T-helper 1 cell treated with Interleukin-12 subunit alpha and Interleukin-12 subunit beta and Interleukin-4 antibody, amounts not matched to agents 30 ng/mL and 1 ng/mL, for 36 hours (primary cell): ENCODE measurements around the gene CYP2A6. TPM values are rescaled to one million over a fixed set of nuclear protein-coding genes. Genes with fewer than 3 reads are reported as not detected.
"Not testable (repeated sequence)": the region's sequence is repeated elsewhere in the genome, so short reads cannot be mapped to it uniquely, and the experiment has no call there.

ENCODE experiments used
- intact Hi-C: fragments of 100-400 bp; cut with micrococcal nuclease; formaldehyde crosslinking; loops from one replicate; pipeline ENCODE4 v1.15.1; 2024
- total RNA-seq: library from RNA; stranded (reverse); gene quantifications from 2 replicates; pipeline ENCODE4 v1.2.3, GENCODE V29; 2022

The CYP2A6 gene
- total RNA-seq, 1 donor from 2014 or later = not detected

DNA sequence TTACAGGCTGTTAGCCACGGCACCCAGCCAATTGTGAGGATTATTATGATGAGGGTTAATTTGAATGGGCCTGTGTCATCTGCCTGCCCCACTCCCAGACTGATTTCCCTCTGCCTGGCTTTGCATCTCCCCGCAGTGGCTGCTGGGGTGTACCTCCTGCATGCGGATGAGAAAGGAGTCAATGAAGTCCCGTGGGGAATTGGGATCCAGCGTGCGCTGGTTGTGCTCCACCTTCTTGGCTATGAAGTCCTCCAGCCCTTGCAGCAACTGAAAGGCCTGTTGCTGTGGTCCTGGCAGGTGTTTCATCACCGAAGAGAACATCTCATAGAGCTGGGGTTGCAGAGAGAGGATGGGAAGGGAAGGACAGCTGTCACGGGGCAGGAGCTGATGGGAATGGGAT lies 3.5 kb downstream of the CYP2A6 start:
- intact Hi-C loops = not testable (repeated sequence)

DNA sequence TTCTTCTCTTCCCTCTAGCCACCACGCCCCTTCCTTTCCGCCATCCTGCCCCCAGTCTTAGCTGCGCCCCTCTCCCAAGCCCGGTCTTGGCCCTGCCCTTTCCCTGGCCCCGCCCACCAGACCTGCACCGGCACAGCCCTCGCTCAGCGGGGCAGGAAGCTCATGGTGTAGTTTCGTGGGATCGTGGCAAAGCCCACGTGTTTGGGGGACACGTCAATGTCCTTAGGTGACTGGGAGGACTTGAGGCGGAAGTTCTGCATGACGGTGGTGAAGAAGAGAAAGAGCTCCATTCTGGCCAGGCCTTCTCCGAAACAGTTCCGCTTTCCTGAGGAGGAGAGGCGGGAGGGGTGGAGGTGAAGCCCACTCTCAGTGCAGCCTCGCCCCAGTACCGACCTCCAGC lies 6.6 kb downstream of the CYP2A6 start:
- intact Hi-C loops = not testable (repeated sequence)

DNA sequence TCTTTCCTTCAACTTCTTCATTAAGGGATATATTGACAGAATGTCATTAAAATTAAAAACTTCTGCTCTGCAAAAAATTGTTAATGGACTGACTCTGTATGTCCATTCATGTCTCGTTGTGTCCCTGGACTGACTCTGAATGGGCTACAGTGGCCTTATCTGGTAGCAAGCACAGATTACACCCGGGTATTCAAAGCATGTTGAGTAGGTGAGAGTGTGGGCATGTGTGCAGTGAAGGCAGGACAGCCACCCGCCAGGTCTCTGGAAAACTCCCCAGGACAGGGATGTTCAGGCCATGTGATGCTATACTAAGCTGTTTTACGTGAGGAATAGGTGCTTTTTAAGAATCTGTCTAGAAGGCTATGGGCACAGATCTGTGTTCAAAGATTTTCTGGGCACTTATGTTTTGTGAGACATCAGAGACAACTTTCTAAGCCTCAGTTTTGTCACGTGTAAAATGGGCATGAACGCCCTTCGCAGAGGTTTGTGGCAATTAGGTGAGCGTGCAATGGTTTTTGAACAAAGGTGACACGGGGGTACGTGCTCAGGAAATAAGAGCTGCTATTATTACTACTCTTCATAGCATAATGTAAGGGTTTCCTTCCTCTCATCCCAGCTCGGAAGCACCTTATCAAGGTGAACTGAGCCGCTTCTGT lies 7.1 kb downstream of the CYP2A6 start:
- intact Hi-C loops = not testable (repeated sequence)

DNA sequence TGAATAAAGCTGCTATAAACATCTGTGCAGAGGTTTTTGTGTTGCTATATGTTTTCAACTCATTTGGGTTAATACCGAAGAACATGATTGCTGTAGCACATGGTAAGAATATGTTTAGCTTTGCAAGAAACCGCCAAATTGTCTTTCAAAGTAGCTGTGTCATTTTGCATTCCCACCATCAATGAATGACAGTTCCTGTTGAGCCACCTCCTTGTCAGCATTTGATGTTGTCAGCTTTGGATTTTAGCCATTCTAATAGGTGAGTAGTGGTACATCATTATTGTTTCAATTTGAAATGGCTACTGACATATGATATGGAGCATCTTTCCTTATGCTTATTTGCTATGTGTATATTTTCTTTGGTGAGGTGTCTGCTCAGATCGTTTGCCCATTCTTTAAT lies 8.2 kb downstream of the CYP2A6 start:
- intact Hi-C loops = not testable (repeated sequence)

DNA sequence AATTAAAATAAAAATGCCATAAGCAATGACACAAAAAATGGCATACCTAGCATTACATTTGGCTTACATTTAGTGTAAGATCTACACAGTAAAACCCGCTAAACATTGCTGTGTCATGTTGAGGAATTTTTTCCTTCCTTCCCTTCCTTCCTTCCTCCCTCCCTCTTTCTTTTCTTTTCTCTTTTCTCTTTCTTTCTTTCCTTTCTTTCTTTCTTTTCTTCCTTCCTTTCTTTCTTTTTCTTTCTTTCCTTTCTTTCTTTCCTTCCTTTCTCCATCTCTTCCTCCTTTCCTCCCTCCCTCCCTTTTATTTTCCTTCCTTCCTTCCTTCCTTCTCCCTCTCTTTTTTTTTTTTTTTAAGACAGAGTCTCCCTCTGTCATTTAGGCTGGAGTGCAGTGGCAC lies 11.8 kb downstream of the CYP2A6 start:
- intact Hi-C loops = not testable (repeated sequence)

DNA sequence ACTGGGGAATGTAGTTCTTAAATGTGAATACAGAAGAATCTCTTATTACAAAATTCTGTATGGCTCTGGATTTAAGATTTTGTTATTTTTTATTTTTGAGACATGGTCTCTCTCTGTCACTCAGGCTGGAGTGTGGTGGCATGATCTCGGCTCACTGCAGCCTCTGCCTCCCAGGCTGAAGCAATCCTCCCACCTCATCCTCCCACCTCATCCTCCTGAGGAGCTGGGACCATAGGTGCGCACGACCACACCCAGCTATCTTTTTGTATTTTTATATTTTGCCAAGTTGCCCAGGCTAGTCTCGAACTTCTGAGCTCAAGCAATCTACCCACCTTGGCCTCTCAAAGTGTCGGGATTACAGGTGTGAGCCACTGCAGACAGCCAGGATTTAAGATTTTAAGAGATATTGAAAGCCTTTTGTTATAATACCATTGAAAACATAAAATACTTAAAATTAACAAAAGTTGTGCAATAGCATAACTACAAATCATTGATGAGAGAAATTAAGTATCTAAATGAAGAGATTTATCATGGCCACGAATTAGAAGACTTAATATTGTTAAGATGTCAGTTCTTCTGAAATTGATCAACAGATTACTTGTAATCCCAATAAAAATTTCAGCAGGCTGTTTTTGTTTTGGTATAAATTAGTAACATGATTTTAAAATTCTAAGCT lies 13.4 kb downstream of the CYP2A6 start:
- intact Hi-C loops = no loop called here

DNA sequence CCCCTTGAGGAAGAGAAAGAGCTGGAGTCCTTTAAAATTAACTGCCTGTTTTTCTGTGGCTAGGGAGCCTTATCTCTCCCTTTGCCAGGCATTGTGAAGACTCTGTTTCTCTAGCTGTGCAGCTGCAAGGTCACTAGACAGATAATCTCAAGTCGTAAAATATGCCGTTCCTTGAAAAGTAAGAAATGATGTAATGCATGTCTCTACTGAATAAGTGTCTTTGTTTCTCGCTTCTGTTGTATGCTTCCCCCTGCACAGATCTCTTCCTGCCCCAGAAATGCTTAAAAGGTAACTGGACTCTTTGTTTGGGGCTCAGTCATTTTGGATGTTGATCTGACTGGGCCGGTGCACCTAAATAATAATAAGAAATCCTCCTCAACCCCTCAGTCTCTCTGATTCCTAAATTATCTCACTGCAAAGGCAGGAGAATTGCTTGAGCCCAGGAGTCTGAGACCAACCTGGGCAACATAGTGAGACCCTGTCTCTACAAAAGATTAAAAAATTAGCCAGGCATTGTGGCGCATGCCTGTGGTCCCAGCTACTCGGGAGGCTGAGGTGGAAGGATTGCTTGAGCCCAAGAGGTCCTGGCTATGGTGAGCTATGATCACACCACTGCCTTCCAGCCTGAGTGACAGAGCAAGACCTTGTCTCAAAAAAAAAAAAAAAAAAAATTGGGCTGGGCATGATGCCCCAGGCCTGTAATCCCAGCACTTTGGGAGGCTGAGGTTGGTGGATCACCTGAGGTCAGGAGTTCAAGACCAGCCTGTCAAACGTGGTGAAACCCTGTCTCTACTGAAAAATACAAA lies 16.3 kb downstream of the CYP2A6 start:
- intact Hi-C loops = not testable (repeated sequence)

DNA sequence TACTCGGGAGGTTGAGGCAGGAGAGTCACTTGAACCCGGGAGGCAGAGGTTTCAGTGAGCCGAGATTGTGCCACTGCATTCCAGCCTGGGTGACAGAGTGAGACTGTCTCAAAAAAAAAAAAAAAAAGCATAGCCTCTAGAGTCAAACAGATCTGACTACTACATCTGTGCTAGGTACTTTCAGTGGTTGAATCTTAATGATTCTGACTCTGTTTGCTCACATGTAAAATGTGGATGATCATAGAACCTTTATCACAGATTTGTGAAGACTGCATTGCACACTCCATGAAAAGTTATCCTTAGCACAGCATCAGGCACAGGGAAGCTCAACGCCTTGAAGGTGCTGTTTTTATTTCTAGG lies 17.8 kb downstream of the CYP2A6 start:
- intact Hi-C loops = not testable (repeated sequence)

DNA sequence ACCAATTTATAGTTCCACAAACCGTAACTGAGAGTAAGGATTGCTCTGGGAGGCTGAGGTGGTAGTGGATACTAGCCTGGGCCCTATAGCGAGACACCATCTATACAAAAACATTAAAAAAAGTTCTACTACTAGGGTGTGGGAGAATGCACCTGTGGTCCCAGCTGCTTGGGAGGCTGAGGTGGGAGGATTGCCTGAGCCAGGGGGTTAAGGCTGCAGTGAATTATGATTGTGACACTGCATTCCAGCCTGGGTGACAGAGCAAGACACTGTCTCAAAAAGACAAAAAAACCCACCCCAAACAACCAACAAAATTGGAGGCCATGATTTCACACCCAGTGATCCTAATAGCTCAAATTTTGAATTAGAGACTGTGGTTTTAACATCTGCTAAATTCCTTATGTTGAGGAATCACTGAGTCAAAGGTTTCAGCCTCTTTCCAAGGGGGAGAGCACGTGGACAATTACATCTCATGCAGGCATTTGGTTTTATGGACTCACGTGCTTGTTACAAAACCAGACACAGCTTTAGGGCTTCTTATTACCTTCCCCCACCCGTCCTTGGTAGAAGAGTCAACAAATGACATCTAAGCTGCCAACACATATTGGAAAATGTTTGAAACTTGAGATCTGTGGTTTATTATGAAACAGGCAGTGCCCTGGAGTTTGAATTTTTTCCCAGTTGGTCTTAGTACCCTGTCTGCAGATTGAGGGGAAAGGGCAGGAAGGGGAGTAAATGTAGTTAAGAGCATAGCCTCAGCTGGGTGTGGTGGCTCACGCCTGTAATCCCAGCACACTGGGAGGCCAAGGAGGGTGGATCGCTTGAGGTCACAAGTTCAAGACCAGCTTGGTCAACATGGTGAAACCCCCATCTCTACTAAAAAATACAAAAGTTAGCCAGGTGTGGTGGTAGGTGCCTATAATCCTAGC lies 18.5 kb downstream of the CYP2A6 start:
- intact Hi-C loops = no loop called here

DNA sequence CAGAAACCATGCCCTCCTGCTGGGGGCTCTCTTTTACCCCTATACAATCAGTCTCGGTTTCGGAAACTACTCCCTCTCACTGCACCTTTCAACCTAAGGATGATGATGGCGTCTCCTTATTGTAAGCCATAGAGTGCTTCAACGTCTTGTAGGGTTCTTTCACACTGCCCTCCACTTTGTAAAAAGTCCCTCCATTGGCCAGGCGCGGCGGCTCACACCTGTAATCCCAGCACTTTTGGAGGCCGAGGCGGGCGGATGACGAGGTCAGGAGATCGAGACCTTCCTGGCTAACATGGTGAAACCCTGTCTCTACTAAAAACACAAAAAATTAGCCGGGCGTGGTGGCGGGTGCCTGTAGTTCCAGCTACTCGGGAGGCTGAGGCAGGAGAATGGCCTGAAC lies 19.5 kb downstream of the CYP2A6 start:
- intact Hi-C loops = not testable (repeated sequence)

DNA sequence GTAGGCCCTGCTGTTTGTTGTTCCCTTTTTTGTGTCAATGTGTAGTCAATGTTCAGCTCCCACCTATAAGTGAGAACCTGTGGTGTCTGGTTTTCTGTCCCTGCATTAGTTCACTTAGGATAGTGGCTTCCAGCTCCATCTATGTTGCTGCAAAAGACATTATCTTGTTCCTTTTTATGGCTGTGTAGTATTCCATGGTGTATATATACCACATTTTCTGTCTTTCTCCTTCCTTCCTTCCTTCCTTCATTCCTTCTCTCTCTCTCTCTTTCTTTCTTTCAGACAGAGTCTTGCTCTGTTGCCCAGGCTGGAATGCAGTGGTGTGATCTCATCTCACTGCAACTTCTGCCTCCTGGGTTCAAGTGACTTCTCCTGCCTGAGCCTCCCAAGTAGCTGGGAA lies 21.0 kb downstream of the CYP2A6 start:
- intact Hi-C loops = no loop called here

DNA sequence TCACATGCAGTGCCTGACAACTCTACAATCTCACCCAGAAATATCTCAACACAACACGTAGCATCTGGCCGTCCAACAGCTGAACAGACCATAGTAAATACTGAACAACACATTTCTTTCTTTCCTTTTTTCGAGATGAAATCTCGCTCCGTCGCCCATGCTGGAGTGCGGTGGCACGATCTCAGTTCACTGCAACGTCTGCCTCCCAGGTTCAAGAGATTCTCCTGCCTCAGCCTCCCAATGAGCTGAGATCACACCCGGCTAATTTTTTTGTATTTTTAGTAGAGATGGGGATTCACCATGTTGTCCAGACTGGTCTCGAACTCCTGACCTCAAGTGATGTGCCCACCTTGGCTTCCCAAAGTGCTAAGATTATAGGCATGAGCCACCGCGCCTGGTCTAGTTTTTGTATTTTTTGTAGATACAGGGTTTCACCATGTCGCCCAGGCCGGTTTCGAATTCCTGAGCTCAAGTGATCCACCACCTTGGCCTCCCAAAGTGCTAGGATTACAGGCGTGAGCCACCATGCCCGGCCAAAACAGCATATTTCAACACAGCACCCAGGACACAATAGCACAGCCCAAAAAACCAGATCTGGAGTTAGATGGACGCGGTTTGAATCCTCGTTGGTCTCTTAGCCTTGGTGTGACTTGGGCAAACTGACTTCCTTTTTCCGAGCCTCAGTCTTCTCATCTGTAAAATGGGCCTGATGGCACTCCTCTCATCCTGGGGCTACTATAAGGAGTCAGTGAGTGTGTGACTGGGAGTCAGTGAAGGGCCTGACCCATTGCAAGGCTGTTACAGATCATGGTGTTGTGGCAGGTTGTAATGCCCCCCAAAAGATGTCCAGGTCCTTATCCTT lies 22.6 kb downstream of the CYP2A6 start:
- intact Hi-C loops = no loop called here

DNA sequence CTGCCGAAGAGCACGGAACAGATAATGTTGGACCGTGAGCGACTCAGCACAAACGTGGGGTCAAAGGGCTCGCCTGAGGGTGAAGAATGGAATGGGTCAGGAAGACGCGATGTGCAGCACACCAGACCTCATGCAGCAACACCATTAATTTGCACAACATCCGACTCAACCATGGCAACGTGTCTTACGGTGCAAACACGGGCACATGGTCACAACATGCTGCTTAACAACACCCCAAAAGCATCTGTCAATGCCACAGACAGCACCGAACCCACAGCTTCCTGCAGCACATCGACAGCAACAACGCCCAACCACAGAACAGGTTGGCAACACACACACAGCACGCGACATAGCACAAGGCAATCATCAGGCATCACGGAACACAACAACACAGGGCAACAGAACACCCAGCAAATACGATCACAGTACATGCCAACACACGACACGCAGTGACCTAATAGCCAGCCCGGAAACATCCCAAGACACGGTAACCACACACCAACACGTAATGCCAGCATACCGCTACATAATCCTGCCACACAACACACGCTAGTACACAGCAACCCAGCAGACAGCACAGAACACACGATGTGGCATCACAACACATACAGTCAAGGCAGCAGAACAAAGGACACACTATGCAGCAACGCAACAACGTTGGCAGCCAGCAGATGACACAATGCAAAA lies 23.4 kb downstream of the CYP2A6 start:
- intact Hi-C loops = not testable (repeated sequence)

DNA sequence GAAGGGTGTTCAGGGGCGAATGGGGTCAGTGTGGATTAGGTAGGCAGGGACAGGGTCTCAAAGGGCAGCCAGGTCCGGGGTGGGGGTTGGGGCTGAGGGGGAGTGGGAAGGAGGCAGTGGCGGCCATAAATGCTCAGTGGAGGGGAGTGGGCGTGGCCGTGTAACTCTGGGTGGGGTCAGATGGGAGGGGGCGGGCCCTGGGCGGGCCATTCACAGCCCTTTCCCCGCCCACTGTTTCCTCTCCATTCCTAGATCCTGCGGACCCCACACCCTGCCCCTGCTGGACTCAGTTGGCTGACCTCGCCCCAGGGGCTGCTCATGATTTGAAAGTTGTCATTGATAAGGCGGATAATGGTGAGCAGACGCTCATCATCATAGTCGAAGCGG lies 23.9 kb downstream of the CYP2A6 start:
- intact Hi-C loops = not testable (repeated sequence)

DNA sequence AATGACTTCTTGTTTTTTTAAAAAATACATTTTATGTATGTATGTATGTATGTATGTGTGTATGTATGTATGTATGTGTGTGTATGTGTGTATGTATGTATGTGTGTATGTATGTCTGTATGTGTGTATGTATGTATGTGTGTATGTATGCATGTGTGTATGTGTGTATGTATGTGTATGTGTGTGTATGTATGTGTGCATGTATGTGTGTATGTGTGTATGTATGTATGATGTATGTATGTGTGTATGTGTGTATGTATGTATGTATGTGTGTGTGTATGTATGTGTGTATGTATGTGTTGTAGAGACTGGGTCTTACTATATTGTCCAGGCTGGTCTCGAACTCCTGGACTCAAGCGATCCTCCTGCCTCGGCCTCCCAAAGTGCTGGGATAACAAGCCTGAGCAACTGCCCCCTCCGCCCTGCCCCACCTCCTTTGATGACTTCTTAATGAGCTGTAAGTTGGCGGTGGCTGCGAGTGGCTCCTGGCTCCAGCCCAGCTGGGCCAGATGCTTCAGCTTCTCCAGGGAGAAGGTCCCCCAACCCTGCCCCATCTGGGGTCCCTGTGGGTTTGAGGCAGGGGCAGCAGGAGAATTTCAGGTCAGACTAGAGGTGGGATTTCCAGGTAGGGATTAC lies 24.7 kb downstream of the CYP2A6 start:
- intact Hi-C loops = not testable (repeated sequence)

DNA sequence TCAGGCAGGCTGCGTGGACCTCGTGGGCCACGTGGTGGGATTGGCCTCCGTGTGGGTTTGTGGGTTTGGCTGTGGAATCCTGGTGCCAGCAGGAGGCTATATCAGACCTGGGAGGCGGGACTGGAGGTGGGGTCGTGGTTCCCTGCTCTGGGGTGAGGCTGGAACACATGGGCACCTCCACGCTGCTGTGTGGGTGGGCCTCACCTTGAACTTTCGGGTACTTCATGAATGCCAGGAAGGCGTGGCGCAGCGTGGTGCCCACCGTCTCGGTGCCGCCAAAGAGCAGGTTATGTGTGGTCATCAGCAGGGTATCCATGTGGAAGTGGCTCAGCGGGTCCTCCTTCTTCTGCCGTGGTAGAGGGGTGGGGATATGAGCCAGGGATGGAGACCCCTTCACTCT lies 25.3 kb downstream of the CYP2A6 start:
- intact Hi-C loops = not testable (repeated sequence)

DNA sequence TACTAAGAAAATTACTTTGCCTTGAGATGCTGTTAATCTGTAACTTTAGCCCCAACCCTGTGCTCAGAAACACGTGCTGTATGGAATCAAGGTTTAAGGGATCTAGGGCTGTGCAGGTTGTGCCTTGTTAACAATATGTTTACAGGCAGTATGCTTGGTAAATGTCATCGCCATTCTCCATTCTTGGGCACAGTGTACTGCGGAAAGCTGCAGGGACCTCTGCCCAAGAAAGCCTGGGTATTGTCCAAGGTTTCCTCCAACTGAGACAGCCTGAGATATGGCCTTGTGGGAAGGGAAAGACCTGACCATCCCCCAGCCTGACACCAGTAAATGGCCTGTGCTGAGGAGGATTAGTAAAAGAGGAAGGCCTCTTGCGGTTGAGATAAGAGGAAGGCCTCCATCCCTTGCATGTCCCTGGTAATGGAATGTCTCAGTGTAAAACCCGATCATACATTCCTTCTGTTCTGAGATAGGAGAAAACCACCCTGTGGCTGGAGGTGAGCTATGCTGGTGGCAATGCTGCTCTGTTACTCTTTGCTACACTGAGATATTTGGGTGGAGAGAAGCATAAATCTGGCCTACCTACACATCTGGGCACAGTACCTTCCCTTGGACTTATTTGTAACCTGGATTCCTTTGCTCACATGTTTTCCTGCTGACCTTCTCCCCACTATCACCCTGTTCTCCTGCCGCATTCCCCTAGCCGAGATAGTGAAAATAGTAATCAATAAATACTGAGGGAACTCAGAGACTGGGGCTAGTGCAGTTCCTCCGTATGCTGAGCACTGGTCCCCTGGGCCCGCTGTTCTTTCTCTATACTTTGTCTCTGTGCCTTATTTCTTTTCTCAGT lies 27.3 kb downstream of the CYP2A6 start:
- intact Hi-C loops = not testable (repeated sequence)

DNA sequence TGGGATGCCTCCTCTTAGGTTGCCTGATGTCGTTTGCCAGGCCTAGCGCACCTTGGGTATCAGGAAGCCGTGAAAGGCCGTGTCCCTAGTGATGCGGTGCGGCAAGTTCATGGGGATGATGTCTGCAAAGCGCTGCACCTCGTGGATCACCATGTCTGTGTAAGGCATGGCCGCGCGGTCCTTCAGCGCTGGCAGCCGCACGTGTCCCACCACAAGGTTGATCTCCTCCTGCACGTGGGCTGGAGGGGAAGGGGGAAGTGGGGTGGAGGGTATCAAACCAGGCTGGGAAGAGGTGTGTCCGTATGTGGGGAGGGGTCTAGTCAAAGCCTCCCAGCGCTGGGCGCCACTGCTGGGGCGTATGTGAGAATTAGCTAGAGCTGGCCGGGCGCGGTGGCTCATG lies 28.1 kb downstream of the CYP2A6 start:
- intact Hi-C loops = no loop called here
